Fibroblast of villous mesenchyme (primary cell): ENCODE data around the gene SAE1. TPM values are rescaled to one million over a fixed set of nuclear protein-coding genes. Genes with fewer than 3 reads are reported as not detected.

Source experiments
- DNase-seq: peaks from one replicate; pipeline ENCODE4 v3.0.0-alpha.2; 2010; ENCODE audit warnings: low read depth
- H3K4me3 ChIP-seq: 2 replicates; pipeline ENCODE4 v1.5.1; 2011; ENCODE audit warnings: low read depth, mild to moderate bottlenecking, low read length
- total RNA-seq: library from RNA; depleted of rRNA; stranded (reverse); fragments of >200 nt; gene quantifications from 2 replicates; pipeline ENCODE4 v1.2.3, GENCODE V29; 2012
- TF ChIP-seq, protein P1 (sequence below): IDR thresholded peaks from 2 replicates; pipeline ENCODE4 v1.5.1; 2012; ENCODE audit warnings: low read depth, mild to moderate bottlenecking, low read length; ENCODE audit not compliant: insufficient read depth

Gene SAE1
- total RNA-seq, 1 donor = 160 TPM

DNA sequence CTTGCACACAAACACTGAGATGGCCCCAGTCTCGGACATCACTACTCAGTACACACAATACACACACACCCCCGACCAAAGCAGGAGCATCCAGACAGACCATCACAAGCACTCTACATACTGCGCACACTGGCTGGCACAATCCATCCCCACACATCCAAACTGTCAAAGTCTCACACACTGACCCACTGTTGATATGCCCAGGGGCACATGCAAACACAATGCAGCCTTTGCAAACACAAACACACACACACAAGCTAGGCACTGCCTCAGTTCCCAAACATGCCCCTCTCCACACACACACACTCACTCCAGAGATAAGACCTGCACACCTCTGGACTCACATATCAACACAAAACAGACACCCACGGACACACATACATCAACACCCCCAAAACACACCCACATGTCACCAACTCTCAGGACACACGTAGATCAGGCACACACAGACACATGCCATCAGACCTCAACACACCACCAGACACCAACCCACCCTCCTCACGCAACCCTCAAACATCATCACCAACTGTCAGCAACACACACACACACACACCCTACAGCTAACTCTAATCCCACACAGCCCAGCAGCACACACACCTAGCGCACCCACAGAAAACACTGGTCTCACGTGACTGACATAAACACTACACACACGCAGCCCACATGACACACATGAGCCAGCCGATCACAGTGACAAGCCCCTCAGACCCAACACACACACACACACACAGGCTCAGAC, 98.5 kb downstream of the SAE1 start:
- peak overlapping the region; percentile 98 for H3K4me3 ChIP-seq
- TF ChIP-seq, protein P1, sequence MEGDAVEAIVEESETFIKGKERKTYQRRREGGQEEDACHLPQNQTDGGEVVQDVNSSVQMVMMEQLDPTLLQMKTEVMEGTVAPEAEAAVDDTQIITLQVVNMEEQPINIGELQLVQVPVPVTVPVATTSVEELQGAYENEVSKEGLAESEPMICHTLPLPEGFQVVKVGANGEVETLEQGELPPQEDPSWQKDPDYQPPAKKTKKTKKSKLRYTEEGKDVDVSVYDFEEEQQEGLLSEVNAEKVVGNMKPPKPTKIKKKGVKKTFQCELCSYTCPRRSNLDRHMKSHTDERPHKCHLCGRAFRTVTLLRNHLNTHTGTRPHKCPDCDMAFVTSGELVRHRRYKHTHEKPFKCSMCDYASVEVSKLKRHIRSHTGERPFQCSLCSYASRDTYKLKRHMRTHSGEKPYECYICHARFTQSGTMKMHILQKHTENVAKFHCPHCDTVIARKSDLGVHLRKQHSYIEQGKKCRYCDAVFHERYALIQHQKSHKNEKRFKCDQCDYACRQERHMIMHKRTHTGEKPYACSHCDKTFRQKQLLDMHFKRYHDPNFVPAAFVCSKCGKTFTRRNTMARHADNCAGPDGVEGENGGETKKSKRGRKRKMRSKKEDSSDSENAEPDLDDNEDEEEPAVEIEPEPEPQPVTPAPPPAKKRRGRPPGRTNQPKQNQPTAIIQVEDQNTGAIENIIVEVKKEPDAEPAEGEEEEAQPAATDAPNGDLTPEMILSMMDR = no peak
- peak; percentile 51 for DNase-seq

DNA sequence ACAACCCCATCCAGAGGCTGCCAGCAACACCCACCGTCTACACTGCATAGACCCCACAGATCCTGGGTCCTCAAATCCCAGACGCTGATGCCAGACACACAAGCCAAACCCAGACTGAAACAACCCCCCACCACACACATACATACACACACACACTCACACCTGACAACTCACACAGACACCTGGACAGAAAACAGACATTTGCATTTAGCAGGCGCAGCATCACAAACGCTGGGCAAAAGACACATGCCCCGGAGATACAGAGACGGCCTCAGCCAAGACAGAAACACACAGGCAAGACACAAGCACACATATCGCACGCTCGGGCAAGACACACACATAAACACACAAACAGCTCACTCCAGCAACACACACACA, 99.0 kb downstream of the SAE1 start:
- DNase-seq = peak; percentile 39
- H3K4me3 ChIP-seq = peak overlapping the region; percentile 98
- TF ChIP-seq, protein P1 = no peak

DNA sequence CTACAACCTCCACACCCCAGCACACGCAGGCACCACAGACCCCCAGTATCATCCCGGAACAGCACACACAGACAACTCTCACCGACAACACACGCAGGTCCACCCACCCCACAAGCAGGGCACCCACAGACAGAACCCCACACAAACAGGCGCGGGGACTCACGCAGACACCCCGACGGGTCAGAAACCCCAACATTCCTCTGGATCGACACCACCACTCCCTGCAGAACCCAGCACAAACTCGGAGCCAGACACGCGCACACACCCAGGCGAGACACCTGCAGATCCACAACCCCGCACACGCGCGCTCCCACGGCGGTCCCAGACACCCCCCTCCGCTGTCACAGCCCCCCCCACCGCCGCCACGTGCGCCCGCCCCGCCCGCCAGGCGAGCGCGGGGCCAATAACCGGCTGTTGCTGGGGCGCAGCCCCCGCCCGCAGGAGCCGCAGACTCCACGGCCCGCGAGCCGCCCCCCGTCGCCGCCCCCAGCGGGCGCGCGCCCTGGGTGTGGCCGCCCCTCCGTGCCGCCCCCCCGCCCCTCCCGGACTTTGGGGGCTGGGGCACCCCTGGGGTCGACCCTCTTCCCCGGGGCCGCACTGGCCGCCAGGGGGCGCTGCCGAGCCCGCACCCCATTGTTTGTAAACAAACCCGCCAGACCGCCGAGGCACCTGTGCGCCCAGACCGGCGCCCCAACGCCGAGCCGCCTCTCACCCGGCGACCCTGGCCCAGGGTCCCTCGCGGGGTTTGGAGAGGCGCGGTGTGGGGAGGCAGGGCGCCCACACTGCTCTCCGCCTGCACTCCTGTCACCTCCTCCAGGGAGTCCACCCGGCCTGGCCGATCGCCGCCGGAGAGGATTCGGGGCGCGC, 99.7 kb downstream of the SAE1 start:
- peak; percentile 68 for DNase-seq
- H3K4me3 ChIP-seq = peak overlapping the region; percentile 98
- TF ChIP-seq, protein P1 = peak; percentile 63

DNA sequence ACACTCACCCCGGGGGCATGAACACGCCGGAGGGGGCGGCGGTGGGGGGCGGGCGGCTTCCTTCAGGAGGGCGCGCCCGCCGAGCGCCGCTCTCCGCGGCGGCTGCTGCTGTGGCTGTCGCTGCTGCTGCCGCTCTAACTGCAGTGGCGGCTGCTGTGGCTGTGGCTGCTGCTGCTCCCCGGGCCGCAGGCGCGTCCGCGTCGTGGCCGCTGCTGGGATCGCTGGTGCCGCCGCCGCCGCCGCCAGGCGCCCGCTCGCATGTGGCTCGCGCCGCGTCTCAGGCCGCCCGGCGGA, 100.2 kb downstream of the SAE1 start, which contains the start of gene BBC3:
BBC3 (minus strand) TSS at position 279 of the 294 bp plus-strand sequence. CDS start 2,768 bp downstream, outside the sequence.
- H3K4me3 ChIP-seq = peak within 1 kb of the TSS; percentile 98
- DNase-seq = no peak
- TF ChIP-seq, protein P1 = no peak

DNA sequence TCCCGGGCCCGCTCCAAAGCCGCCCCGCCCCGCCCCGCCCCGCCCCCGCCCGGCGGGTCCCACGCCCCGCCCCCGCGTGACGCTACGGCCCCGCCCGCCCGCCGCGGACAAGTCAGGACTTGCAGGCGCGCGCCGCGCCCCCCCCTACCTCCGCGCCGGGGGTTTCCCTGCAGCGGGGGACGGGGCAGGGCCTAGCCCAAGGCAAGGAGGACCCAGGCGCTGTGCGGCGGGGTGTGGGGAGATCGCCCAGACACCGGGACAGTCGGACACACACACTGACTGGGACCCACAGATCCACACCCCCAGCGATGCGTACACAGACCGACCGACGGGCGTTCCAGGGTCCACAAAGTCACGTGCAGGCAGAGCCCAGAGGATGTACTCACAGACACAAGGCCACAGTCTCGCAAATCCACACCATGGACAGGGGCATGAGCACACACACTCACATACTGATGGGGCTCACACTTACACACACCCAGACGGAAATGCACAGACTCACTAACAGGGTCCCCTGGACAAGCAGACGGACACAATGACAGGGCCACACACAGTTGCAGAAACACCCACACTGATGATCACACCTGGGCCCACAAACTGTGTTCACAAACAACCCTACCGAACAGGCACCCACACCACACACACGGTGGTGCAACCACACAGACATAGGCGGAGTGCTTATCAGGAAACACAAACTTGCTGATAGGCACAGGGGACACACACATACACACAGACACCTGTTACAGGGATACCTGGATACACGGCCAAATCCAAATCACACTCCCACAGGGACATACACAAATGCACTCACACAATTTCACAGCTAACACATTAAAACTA, 100.8 kb downstream of the SAE1 start:
- TF ChIP-seq, protein P1 = no peak

DNA sequence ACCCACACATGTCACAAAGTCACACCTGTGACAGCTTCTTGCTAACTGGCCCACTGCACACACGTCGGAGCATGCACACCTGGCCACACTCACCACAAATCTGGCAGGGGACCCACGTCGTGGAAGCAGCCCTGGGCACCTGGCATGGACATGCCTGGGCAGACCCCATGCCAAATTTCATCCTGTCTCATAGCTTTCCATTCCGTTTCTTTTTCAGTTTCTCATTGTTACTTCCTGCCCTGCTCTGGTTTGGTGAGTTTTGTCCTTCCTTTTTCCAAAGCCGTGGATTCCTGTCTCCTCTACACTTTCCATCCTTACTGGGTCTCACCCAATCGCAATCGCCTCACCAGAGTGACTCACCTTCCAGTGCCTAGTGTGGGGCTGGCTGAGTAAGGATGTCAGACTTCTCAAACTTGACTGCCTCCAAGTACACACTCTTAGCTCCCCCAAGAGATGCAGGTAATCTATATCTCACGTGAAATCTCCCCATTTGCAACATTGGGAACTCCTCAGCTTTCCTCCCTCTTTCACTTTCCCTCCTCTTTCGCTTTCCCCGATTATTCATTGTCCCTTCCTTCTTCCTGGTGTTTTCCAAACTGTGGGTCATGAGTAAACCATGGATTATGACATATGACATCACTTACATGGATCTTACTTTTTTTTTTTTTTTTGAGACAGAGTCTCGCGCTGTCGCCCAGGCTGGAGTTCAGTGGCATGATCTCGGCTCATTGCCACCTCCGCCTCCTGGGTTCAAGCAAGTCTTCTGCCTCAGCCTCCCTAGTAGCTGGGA, 102.0 kb downstream of the SAE1 start:
- peak overlapping the region; percentile 56 for H3K4me3 ChIP-seq
- TF ChIP-seq, protein P1 = no peak
- peak; percentile 76 for DNase-seq

More for the DNA sequence above, 100.8 kb downstream of the SAE1 start:
- peak overlapping the region; percentile 56 for H3K4me3 ChIP-seq
- DNase-seq = peak; percentile 92
